Measurements from ENCODE around the gene XKRX.
A peak's percentile ranks its signal among the peaks of the same experiment; 100 is the strongest.

Gene XKRX

DNA sequence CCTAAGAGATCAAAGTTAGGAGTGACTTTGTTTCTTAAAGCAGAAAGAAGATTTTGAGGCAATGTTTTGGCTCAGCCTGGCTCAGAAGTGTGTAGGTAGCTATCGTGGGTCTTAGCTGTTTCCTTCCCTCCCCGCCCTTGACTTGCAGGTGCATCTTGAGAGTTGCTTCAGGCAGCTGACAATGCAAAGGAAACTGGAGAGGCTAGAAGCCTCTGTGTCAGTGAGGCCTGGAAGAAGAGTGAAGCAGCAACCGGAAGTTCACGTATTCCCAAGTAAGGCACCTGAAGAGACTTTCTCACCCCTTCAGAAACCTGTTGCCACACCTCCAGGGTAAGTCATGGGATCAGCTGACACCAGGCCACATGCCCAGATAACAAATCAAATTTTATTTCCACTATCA lies 10.6 kb upstream of the XKRX start:
- H3K4me1 Mint-ChIP-seq, result no peaks in the 10 kb centered on the region
- H3K36me3 Mint-ChIP-seq (ENCODE audit: low read depth), result no peaks in the 10 kb centered on the region
- peaks cover 46% of the 10 kb centered on the region for H3K9me3 Mint-ChIP-seq
- no peak overlapping the region for H3K27ac Mint-ChIP-seq
- DNase-seq, result no peak
- peaks cover 6% of the 10 kb centered on the region for H3K27me3 Mint-ChIP-seq (ENCODE audit: low read depth, poor library complexity)
- H3K4me3 Mint-ChIP-seq, result no peak overlapping the region
- TF ChIP-seq, protein P1, sequence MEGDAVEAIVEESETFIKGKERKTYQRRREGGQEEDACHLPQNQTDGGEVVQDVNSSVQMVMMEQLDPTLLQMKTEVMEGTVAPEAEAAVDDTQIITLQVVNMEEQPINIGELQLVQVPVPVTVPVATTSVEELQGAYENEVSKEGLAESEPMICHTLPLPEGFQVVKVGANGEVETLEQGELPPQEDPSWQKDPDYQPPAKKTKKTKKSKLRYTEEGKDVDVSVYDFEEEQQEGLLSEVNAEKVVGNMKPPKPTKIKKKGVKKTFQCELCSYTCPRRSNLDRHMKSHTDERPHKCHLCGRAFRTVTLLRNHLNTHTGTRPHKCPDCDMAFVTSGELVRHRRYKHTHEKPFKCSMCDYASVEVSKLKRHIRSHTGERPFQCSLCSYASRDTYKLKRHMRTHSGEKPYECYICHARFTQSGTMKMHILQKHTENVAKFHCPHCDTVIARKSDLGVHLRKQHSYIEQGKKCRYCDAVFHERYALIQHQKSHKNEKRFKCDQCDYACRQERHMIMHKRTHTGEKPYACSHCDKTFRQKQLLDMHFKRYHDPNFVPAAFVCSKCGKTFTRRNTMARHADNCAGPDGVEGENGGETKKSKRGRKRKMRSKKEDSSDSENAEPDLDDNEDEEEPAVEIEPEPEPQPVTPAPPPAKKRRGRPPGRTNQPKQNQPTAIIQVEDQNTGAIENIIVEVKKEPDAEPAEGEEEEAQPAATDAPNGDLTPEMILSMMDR (IDR thresholded peaks at IDR 0.05), result no peak

- Mint-ChIP-seq H3K4me1 (no peaks in the 10 kb centered on the region), H3K27ac (no peak overlapping the region), H3K4me3 (no peak overlapping the region), H3K27me3 (ENCODE audit: low read depth, poor library complexity) (peaks cover 6% of the 10 kb centered on the region), H3K9me3 (peaks cover 49% of the 10 kb centered on the region), H3K36me3 (ENCODE audit: low read depth) (peaks cover 5% of the 10 kb centered on the region)
- TF ChIP-seq, protein P1 (IDR thresholded peaks at IDR 0.05), result no peak
- no peak for DNase-seq
Observed at GRCh38 chrX:100935767-100936166, 7.0 kb upstream of the XKRX start.

GRCh38 chrX:100931925-100932285 lies 3.2 kb upstream of the XKRX start:
- H3K36me3 Mint-ChIP-seq (ENCODE audit: low read depth), result peaks cover 5% of the 10 kb centered on the region
- DNase-seq, result no peak
- H3K4me1 Mint-ChIP-seq, result peaks cover 6% of the 10 kb centered on the region
- H3K27ac Mint-ChIP-seq, result no peak overlapping the region
- H3K9me3 Mint-ChIP-seq, result peaks cover 64% of the 10 kb centered on the region
- TF ChIP-seq, protein P1 (IDR thresholded peaks at IDR 0.05), result no peak
- H3K27me3 Mint-ChIP-seq (ENCODE audit: low read depth, poor library complexity), result peaks cover 27% of the 10 kb centered on the region
- H3K4me3 Mint-ChIP-seq, result no peak overlapping the region

- H3K4me3 Mint-ChIP-seq, result peak overlapping the region; percentile 50
- H3K4me1 Mint-ChIP-seq, result peaks cover 6% of the 10 kb centered on the region
- peaks cover 66% of the 10 kb centered on the region for H3K9me3 Mint-ChIP-seq
- H3K27ac Mint-ChIP-seq, result no peak overlapping the region
- TF ChIP-seq, protein P1 (IDR thresholded peaks at IDR 0.05), result no peak
- peaks cover 27% of the 10 kb centered on the region for H3K27me3 Mint-ChIP-seq (ENCODE audit: low read depth, poor library complexity)
- peaks cover 5% of the 10 kb centered on the region for H3K36me3 Mint-ChIP-seq (ENCODE audit: low read depth)
- DNase-seq, result no peak
Observed at GRCh38 chrX:100931218-100931924, 2.7 kb upstream of the XKRX start.

GRCh38 chrX:100926453-100926852 lies 2.3 kb downstream of the XKRX start:
- H3K27me3 Mint-ChIP-seq (ENCODE audit: low read depth, poor library complexity), result peaks cover 24% of the 10 kb centered on the region
- peaks cover 6% of the 10 kb centered on the region for H3K4me1 Mint-ChIP-seq
- peaks cover 3% of the 10 kb centered on the region for H3K36me3 Mint-ChIP-seq (ENCODE audit: low read depth)
- H3K4me3 Mint-ChIP-seq, result no peak overlapping the region
- H3K9me3 Mint-ChIP-seq, result peaks cover 60% of the 10 kb centered on the region
- TF ChIP-seq, protein P1 (IDR thresholded peaks at IDR 0.05), result no peak
- no peak overlapping the region for H3K27ac Mint-ChIP-seq
- DNase-seq, result no peak

GRCh38 chrX:100924375-100924774 lies 4.3 kb downstream of the XKRX start:
- peaks cover 47% of the 10 kb centered on the region for H3K9me3 Mint-ChIP-seq
- TF ChIP-seq, protein P1 (IDR thresholded peaks at IDR 0.05), result no peak
- peaks cover 18% of the 10 kb centered on the region for H3K27me3 Mint-ChIP-seq (ENCODE audit: low read depth, poor library complexity)
- peaks cover under 1% of the 10 kb centered on the region for H3K4me1 Mint-ChIP-seq
- H3K36me3 Mint-ChIP-seq (ENCODE audit: low read depth), result no peaks in the 10 kb centered on the region
- H3K4me3 Mint-ChIP-seq, result no peak overlapping the region
- no peak overlapping the region for H3K27ac Mint-ChIP-seq
- no peak for DNase-seq
